Colon (tissue), 2 donors: ENCODE data around the gene BANP.

Experiments
- FAIRE-seq: peaks from 2 replicates; lab custom pipeline; 2012; peaks lifted over from hg19 to GRCh38; lab: Jason Lieb, UNC
- donor health status: control.
- donor health status: control.

The BANP gene

GRCh38 chr16:87949071-87949744, 2.0 kb upstream of the BANP start:
- FAIRE-seq: no peak

GRCh38 chr16:87951552-87952538, 611 bp downstream of the BANP start:
- no peak for FAIRE-seq

- no peak for FAIRE-seq
Measured at GRCh38 chr16:87952751-87953150, 1.5 kb downstream of the BANP start.

- FAIRE-seq: no peak
Measured at GRCh38 chr16:87953308-87954215, 2.3 kb downstream of the BANP start.

GRCh38 chr16:87954361-87954760, 3.1 kb downstream of the BANP start:
- FAIRE-seq: no peak

GRCh38 chr16:87954826-87955225, 3.6 kb downstream of the BANP start:
- FAIRE-seq: no peak

GRCh38 chr16:87955302-87956097, 4.3 kb downstream of the BANP start:
- FAIRE-seq: no peak

GRCh38 chr16:87956098-87956364, 4.8 kb downstream of the BANP start:
- FAIRE-seq: no peak

GRCh38 chr16:87956365-87957231, 5.4 kb downstream of the BANP start:
- FAIRE-seq: no peak

- FAIRE-seq: no peak
Measured at GRCh38 chr16:87957296-87958094, 6.3 kb downstream of the BANP start.

GRCh38 chr16:87958632-87959031, 7.4 kb downstream of the BANP start:
- FAIRE-seq: no peak

- FAIRE-seq: no peak
Measured at GRCh38 chr16:87959391-87959990, 8.3 kb downstream of the BANP start.

GRCh38 chr16:87960296-87960695, 9.1 kb downstream of the BANP start:
- FAIRE-seq: no peak

GRCh38 chr16:87960852-87961251, 9.6 kb downstream of the BANP start:
- no peak for FAIRE-seq

GRCh38 chr16:87961623-87962022, 10.4 kb downstream of the BANP start:
- FAIRE-seq: no peak

GRCh38 chr16:87963400-87963799, 12.2 kb downstream of the BANP start:
- FAIRE-seq: no peak

GRCh38 chr16:87964049-87964659, 12.9 kb downstream of the BANP start:
- no peak for FAIRE-seq

GRCh38 chr16:87965417-87965816, 14.2 kb downstream of the BANP start:
- no peak for FAIRE-seq

GRCh38 chr16:87966064-87966645, 14.9 kb downstream of the BANP start:
- FAIRE-seq: no peak
